ENCODE data around the gene OPN4. TPM values are rescaled to one million over a fixed set of nuclear protein-coding genes. Genes with fewer than 3 reads are reported as not detected.

The OPN4 gene
- total and polyA plus RNA-seq, 2 of the 8 experiments (the other 6 are each of a cell fraction or from before 2014, with no cell fraction given) = not detected

DNA sequence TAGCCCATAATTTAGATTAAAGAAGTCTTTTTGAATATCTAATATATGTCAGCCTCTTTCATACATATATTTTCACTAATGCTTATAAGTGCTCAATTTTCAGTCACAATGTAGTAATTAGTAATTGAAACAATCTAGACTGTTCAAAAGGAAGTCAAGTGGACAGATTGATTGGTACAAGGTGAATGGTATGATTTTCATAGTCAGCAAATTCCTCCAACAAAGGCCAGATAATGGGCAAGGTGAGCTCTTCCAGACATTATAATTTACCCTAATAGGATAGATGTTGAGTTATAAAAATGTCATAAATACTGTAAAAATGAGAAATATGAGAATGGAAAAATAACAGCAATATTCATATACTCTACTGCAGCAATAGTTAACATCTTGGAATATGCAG lies 44.4 kb upstream of the OPN4 start:
- Histone ChIP-seq H4K20me1 (replicated peaks in 1 of 2; ENCODE audit: control insufficient read depth in 1 of 2, insufficient read depth in 2 of 2, low read length in 2 of 2) (no peaks in the 10 kb centered on the region), H3K18ac (ENCODE audit: extremely low read depth, low read length) (no peak overlapping the region), H3K27me3 (replicated peaks in 1 of 4; ENCODE audit: control insufficient read depth in 3 of 4, extremely low read depth in 1 of 4, insufficient read depth in 3 of 4, low read length in 3 of 4) (no peaks in the 10 kb centered on the region), H3K36me3 (ENCODE audit: control insufficient read depth in 2 of 4, insufficient read depth in 4 of 4, low read length in 3 of 4) (no peaks in the 10 kb centered on the region), H3K79me2 (ENCODE audit: control insufficient read depth in 1 of 2, insufficient read depth in 2 of 2, low read length in 2 of 2) (no peaks in the 10 kb centered on the region), H3K56ac (replicated peaks; ENCODE audit: insufficient read length, low read depth, low read length) (no peak overlapping the region), H3K27ac (ENCODE audit: low read depth, low read length) (no peak overlapping the region), H4K91ac (replicated peaks; ENCODE audit: insufficient read length, low read length) (no peak overlapping the region), H2AK5ac (ENCODE audit: low read depth, low read length) (no peak overlapping the region), H3K23ac (ENCODE audit: insufficient read length) (no peak overlapping the region), H2BK120ac (replicated peaks; ENCODE audit: low read depth, low read length) (no peak overlapping the region), H4K5ac (ENCODE audit: insufficient read length, low read depth, low read length) (no peak overlapping the region), H2BK5ac (ENCODE audit: low read depth, low read length) (no peak overlapping the region), H3K14ac (ENCODE audit: insufficient read length) (no peak overlapping the region), H3K23me2 (ENCODE audit: low read depth, low read length) (no peaks in the 10 kb centered on the region), H2BK12ac (ENCODE audit: low read depth, low read length) (no peak overlapping the region), H3K4me3 (ENCODE audit: extremely low read depth in 1 of 4, insufficient read depth in 2 of 4, low read depth in 3 of 4, low read length in 4 of 4) (no peak overlapping the region), H3K79me1 (ENCODE audit: low read depth, low read length) (no peaks in the 10 kb centered on the region), H3K9me3 (ENCODE audit: insufficient read depth in 2 of 2, low read depth in 1 of 2, low read length in 1 of 2) (peaks cover 0 to 7% of the 10 kb centered on the region in 2 experiments; a peak in 2 of 4 replicates), H3K4me2 (ENCODE audit: insufficient read depth in 1 of 2, low read depth in 2 of 2, low read length in 2 of 2) (no peak overlapping the region), H2BK20ac (ENCODE audit: low read length) (no peak overlapping the region), H3K4ac (replicated peaks; ENCODE audit: insufficient read length, low read depth, low read length) (no peak overlapping the region), H3K9ac (replicated peaks in 1 of 4; ENCODE audit: extremely low read depth in 1 of 4, low read depth in 3 of 4, low read length in 3 of 4) (no peak overlapping the region), H3K4me1 (replicated peaks in 1 of 4; ENCODE audit: control insufficient read depth in 3 of 4, insufficient read depth in 4 of 4, low read length in 3 of 4) (no peaks in the 10 kb centered on the region), H2BK15ac (ENCODE audit: low read length) (no peak overlapping the region), H2AFZ (ENCODE audit: low read length) (no peak overlapping the region), H4K8ac (ENCODE audit: extremely low read depth, insufficient read depth, low read length) (no peak overlapping the region)
- POLR2A ChIA-PET (ENCODE audit: partially characterized antibody) = no interaction called here
- no peak for FAIRE-seq
- DNase-seq (ENCODE audit: low read depth in 1 of 2, low spot score in 2 of 2) = no peak
- CTCF ChIA-PET (ENCODE audit: partially characterized antibody) = interaction anchor here (0.6 to 2.1 kb wide), 5 partner anchors 17 to 34 kb away, joined by 3 to 5 read pairs (median 4); no protein-coding TSS in a partner anchor
- TF ChIP-seq SAP30 (IDR thresholded peaks at IDR 0.05; ENCODE audit: insufficient read depth, insufficient replicate concordance, low read length) (no peak), POU5F1 (IDR thresholded peaks at IDR 0.05; ENCODE audit: low read depth, low read length) (no peak), POLR2A (IDR thresholded peaks at IDR 0.05; ENCODE audit: control extremely low read depth in 1 of 2, low read depth in 2 of 2, low read length in 2 of 2) (no peak), SP1 (IDR thresholded peaks at IDR 0.05; ENCODE audit: low read depth, low read length) (no peak), YY1 (IDR thresholded peaks at IDR 0.05; ENCODE audit: low read depth, low read length) (no peak)

All from H1 (cell line).